Measurements from ENCODE around the gene GM2A. TPM values are rescaled to one million over a fixed set of nuclear protein-coding genes. Genes with fewer than 3 reads are reported as not detected.

Gene GM2A
- total RNA-seq, 1 experiment from 2014 or later = 36.1 TPM

DNA sequence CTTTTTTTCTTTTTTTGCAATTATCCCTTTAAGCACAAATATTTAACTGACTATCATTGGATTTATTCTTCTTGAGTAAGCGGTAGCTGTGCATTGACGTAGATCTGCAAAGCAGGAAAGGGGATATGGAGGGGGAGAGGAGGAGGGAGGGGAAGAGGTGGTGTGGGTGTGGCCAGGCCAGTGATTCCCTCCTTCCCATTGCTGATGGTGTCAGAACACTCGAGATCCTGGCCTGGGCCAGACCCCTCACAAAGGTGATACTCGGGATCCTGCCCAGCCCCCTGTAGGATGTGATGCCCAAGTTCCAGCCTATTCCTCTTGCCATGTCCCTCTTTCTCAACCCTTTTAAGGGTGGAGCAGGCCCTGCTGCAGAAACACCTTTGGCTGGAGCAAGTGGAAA, 40.6 kb downstream of the GM2A start:
- no peak overlapping the region for H3K27ac Mint-ChIP-seq (ENCODE audit: low read depth, unreplicated experiment)
- no peak overlapping the region for H3K4me3 Mint-ChIP-seq (ENCODE audit: unreplicated experiment)
- H3K36me3 Mint-ChIP-seq (ENCODE audit: insufficient read depth, unreplicated experiment) = no peaks in the 10 kb centered on the region
- H3K9me3 Mint-ChIP-seq (ENCODE audit: unreplicated experiment) = no peaks in the 10 kb centered on the region
- ChIA-PET CTCF (interaction anchor here (0.5 kb wide), 1 partner anchor 34 kb away, joined by 3 read pairs; no protein-coding TSS in a partner anchor), POLR2A (no interaction called here)
- H3K4me1 Mint-ChIP-seq (ENCODE audit: insufficient read depth, unreplicated experiment) = peaks cover 21% of the 10 kb centered on the region
- BruUV-seq (replicated peaks) = no TSS peak
- intact Hi-C loops (cut with micrococcal nuclease) = no loop called here
- DNase-seq (ENCODE audit: unreplicated experiment) = no peak
- TF ChIP-seq, protein P1, sequence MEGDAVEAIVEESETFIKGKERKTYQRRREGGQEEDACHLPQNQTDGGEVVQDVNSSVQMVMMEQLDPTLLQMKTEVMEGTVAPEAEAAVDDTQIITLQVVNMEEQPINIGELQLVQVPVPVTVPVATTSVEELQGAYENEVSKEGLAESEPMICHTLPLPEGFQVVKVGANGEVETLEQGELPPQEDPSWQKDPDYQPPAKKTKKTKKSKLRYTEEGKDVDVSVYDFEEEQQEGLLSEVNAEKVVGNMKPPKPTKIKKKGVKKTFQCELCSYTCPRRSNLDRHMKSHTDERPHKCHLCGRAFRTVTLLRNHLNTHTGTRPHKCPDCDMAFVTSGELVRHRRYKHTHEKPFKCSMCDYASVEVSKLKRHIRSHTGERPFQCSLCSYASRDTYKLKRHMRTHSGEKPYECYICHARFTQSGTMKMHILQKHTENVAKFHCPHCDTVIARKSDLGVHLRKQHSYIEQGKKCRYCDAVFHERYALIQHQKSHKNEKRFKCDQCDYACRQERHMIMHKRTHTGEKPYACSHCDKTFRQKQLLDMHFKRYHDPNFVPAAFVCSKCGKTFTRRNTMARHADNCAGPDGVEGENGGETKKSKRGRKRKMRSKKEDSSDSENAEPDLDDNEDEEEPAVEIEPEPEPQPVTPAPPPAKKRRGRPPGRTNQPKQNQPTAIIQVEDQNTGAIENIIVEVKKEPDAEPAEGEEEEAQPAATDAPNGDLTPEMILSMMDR (IDR thresholded peaks at IDR 0.05; ENCODE audit: unreplicated experiment) = no peak
- no peaks in the 10 kb centered on the region for H3K27me3 Mint-ChIP-seq (ENCODE audit: insufficient read depth, unreplicated experiment)

DNA sequence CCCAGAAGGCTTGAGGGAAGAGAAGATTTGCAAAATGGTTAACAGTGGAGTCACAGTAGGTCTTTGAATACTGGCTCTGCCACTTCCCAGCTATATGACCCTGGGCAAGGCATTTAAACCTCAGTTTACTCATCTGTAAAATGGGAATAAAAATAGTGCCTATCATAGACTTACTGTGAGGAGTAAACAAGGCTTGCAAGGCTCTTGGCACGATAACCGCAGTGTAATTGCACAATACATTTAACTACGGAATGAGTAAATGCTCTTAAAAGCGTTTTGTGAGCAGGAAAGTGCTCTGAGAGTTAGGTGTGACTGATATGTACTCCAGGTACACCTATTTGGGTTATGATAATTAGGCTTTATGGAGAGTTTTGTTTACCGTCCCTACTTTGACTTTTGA, 42.2 kb downstream of the GM2A start:
- no TSS peak for BruUV-seq (replicated peaks)

GRCh38 chr5:151295791-151296477, 42.9 kb downstream of the GM2A start:
- no peak overlapping the region for H3K27ac Mint-ChIP-seq (ENCODE audit: low read depth, unreplicated experiment)
- H3K27me3 Mint-ChIP-seq (ENCODE audit: insufficient read depth, unreplicated experiment) = peaks cover 14% of the 10 kb centered on the region
- CTCF ChIA-PET = interaction anchor here (1.5 to 2.9 kb wide), 4 partner anchors 8 to 170 kb away, joined by 4 to 14 read pairs (median 12); no protein-coding TSS in a partner anchor
- POLR2A ChIA-PET = interaction anchor here (3.4 kb wide), 1 partner anchor 43 kb away, joined by 13 read pairs; the partner anchor contains the start of gene GM2A
- peak; percentile 22 for DNase-seq (ENCODE audit: unreplicated experiment)
- TF ChIP-seq, protein P1 (IDR thresholded peaks at IDR 0.05; ENCODE audit: unreplicated experiment) = no peak
- no peaks in the 10 kb centered on the region for H3K36me3 Mint-ChIP-seq (ENCODE audit: insufficient read depth, unreplicated experiment)
- no peaks in the 10 kb centered on the region for H3K9me3 Mint-ChIP-seq (ENCODE audit: unreplicated experiment)
- H3K4me1 Mint-ChIP-seq (ENCODE audit: insufficient read depth, unreplicated experiment) = peaks cover 23% of the 10 kb centered on the region
- intact Hi-C loops (cut with micrococcal nuclease) = loop anchor here (5.0 kb wide), 1 partner anchor 44 kb away; the partner anchor contains the start of gene GM2A
- H3K4me3 Mint-ChIP-seq (ENCODE audit: unreplicated experiment) = no peak overlapping the region
- BruUV-seq (replicated peaks) = no TSS peak

More for the DNA sequence above, 42.2 kb downstream of the GM2A start:
- Mint-ChIP-seq H3K36me3 (ENCODE audit: insufficient read depth, unreplicated experiment) (no peaks in the 10 kb centered on the region), H3K27me3 (ENCODE audit: insufficient read depth, unreplicated experiment) (peaks cover 7% of the 10 kb centered on the region), H3K27ac (ENCODE audit: low read depth, unreplicated experiment) (no peak overlapping the region), H3K4me1 (ENCODE audit: insufficient read depth, unreplicated experiment) (peaks cover 23% of the 10 kb centered on the region), H3K9me3 (ENCODE audit: unreplicated experiment) (no peaks in the 10 kb centered on the region), H3K4me3 (ENCODE audit: unreplicated experiment) (no peak overlapping the region)
- peak; percentile 77 for DNase-seq (ENCODE audit: unreplicated experiment)
- CTCF ChIA-PET = interaction anchor here (0.6 to 2.9 kb wide), 2 partner anchors 21 to 165 kb away, joined by 3 to 14 read pairs; no protein-coding TSS in a partner anchor
- TF ChIP-seq, protein P1 (IDR thresholded peaks at IDR 0.05; ENCODE audit: unreplicated experiment) = no peak
- intact Hi-C loops (cut with micrococcal nuclease) = loop anchor here (5.0 kb wide), 1 partner anchor 43 kb away; the partner anchor contains the start of gene GM2A
- POLR2A ChIA-PET = interaction anchor here (3.4 kb wide), 1 partner anchor 42 kb away, joined by 13 read pairs; the partner anchor contains the start of gene GM2A

GRCh38 chr5:151296478-151296830, 43.5 kb downstream of the GM2A start:
- ChIA-PET CTCF (interaction anchor here (1.2 to 2.9 kb wide), 6 partner anchors 8 to 171 kb away, joined by 3 to 14 read pairs (median 8); no protein-coding TSS in a partner anchor), POLR2A (interaction anchor here (3.4 kb wide), 1 partner anchor 43 kb away, joined by 13 read pairs; the partner anchor contains the start of gene GM2A)
- intact Hi-C loops (cut with micrococcal nuclease) = loop anchor here (5.0 kb wide), 1 partner anchor 44 kb away; the partner anchor contains the start of gene GM2A
- Mint-ChIP-seq H3K36me3 (ENCODE audit: insufficient read depth, unreplicated experiment) (no peaks in the 10 kb centered on the region), H3K4me1 (ENCODE audit: insufficient read depth, unreplicated experiment) (peaks cover 23% of the 10 kb centered on the region), H3K9me3 (ENCODE audit: unreplicated experiment) (no peaks in the 10 kb centered on the region), H3K4me3 (ENCODE audit: unreplicated experiment) (no peak overlapping the region), H3K27ac (ENCODE audit: low read depth, unreplicated experiment) (no peak overlapping the region), H3K27me3 (ENCODE audit: insufficient read depth, unreplicated experiment) (peaks cover 20% of the 10 kb centered on the region)
- TF ChIP-seq, protein P1 (IDR thresholded peaks at IDR 0.05; ENCODE audit: unreplicated experiment) = no peak
- BruUV-seq (replicated peaks) = no TSS peak
- no peak for DNase-seq (ENCODE audit: unreplicated experiment)

Measured in MCF 10A (cell line).